IPS-11a (cell line): ENCODE results near the gene TGFBR3.

Experiments
- H3K4me3 ChIP-seq: one replicate; pipeline ENCODE4 v1.5.1; 2013; ENCODE audit warnings: low read depth, low read length, control low read depth

TGFBR3 gene

DNA sequence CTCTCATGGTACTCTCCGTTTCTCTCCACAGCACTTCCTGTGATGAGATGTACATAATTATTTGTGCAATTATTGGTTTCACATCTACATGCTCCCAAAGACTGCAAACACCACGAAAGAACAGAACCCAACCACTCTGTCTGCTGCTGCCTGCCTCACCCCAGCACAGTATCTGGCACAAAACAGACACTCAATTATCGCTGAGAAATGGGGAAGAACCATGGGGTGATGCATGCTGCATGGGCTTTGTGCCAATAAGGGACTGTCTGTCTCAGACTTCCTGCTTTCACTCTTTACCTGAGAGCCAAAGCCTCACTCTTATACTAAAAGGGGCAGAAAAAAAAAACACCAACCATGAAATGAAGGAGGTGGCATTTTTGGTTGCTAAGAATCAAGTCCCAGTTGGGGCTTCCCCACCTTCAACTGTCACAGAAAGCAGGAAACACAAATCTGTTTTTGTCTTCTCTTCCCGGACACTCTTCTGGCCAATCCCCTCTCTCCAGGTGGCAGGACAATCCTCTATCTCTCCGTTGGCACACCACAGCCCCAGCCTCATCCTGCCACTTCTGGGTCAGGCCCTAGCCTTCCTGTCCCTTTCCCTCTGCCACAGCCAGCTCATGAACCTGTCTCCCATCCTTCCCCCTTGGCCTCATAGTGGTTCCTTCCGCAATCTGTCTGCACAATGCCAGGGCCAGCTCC, 82.0 kb downstream of the TGFBR3 start:
- no peak overlapping the region for H3K4me3 ChIP-seq

DNA sequence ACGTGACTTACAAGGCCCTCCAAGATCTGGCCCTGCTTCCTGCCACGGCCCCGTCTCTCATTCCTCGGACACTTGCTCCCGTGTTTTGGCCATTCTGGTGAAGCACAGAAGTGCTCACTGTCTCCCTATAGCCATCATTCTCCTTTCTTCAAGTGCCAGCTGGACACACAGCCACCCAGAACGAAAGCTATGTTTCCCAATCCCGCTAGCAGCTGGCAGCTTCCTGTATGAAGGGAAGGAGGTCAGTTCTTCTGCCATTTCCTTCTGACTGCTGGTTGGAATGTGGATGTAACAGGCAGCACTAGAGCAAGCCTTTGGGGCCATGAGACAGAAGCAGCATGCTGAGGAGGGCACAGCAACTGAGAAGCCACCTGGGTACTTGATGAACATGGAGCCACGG, 82.8 kb downstream of the TGFBR3 start:
- H3K4me3 ChIP-seq, result no peak overlapping the region

- H3K4me3 ChIP-seq, result no peak overlapping the region
These were observed 84.3 kb downstream of the TGFBR3 start for GRCh38 chr1:91801496-91802115.

GRCh38 chr1:91799863-91800262, 86.1 kb downstream of the TGFBR3 start:
- no peak overlapping the region for H3K4me3 ChIP-seq

DNA sequence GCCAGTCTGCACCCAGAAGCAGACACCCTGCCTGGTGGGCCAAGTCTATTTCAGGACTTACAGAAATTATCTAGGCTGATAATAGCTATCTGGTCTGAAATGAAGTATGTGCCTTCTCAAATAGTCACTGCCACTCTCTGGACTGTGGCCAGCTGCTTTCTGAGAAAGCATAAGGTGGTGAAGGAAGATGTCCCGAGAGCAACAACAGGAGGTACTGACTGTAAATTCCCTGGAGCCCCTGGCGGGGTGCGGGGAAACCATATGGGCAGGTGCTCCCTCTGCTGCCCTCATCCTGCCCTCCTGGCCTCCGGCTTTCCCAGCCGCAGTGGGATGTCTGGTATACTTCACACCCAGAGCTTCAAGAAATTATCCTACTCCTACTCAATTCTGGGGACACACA, 86.8 kb downstream of the TGFBR3 start:
- H3K4me3 ChIP-seq, result no peak overlapping the region

GRCh38 chr1:91798740-91799139, 87.2 kb downstream of the TGFBR3 start:
- no peak overlapping the region for H3K4me3 ChIP-seq

DNA sequence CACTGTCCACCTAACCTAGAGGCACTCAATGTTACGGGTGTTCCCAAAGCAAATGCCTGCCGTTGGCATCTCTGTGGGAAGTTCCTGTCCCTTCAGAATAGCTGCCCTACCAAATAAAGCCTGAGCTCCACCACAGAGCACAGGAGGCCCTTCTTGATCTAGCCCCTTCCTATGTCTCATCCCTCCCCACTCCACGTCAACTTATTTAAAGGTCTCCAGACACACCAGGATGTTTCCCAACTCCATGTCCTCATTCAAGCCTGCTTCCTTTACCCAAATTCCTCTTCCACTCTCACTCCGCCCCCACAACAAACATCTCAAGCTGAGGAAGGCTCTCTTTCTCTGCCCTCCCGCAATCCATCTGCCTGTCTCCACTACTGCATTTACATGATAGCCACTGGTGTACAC, 87.7 kb downstream of the TGFBR3 start:
- H3K4me3 ChIP-seq, result no peak overlapping the region

- no peak overlapping the region for H3K4me3 ChIP-seq
These were observed 88.8 kb downstream of the TGFBR3 start for GRCh38 chr1:91797164-91797563.

DNA sequence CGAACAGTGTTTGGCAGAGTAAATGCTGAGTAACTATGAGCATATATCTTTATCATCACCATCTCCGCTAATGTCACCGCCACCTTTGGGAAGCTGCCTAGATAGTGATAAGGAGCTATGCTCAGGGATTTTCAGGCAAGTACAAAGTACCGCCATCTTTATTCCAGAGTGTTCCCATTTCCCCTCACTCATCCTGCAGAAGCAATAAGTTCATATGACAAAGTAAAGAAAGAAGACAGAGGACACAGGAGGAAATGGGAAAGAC, 89.6 kb downstream of the TGFBR3 start:
- no peak overlapping the region for H3K4me3 ChIP-seq

DNA sequence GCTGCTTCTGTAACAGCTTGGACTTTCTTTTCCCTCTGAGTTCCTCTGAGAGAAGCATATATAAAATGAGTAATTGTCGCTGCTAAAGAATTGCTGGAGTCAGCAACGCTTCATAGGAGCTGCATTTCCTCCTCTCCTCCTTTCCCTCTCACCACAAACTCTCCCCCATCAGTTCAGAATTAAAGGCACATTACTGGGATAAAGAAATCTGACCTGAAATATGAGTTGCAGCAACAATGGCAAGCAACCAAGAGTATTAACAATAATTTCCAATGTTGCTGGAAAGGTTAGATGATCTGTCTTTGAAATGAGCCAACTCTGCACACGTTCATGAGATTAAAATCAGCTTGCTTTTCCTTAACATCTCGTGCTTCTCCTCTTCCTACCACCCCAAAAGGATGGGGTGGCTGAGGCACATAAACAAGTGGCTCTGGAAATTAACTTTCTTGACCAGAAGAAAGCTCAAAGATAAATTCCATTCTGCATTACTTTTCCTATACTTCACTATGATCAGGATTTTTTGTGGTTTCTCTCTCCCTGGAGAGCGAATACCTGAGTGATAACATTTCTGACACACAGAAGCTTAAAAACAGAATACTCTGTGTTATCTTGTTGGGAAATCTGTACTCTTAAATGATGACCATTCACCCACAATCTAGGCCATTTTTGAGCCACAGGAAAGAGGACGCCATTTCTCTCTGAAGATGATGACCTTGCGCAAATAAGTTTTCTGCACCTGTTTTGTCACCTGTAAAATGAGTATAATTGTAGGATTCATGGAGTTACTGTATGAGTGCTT, 90.2 kb downstream of the TGFBR3 start:
- no peak overlapping the region for H3K4me3 ChIP-seq

GRCh38 chr1:91793877-91794276, 92.1 kb downstream of the TGFBR3 start:
- H3K4me3 ChIP-seq, result no peak overlapping the region

DNA sequence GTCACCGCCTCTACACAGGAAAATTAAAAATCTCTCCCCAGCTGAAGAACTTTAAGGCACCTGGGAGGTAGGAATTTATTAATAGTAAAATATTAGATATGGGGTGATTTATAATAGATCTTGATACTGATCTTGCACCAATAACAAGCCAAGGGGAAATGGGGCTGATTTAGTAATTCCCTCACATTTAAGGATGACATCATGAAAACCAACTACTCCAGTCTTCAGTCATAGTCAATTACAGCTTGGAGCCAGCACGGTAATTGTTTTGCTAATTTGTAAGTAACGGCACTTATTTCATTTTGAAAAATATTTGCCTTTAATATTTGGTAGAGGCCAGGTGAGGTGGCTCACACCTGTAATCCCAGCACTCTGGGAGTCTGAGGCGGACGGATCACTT, 92.8 kb downstream of the TGFBR3 start:
- H3K4me3 ChIP-seq, result no peak overlapping the region

DNA sequence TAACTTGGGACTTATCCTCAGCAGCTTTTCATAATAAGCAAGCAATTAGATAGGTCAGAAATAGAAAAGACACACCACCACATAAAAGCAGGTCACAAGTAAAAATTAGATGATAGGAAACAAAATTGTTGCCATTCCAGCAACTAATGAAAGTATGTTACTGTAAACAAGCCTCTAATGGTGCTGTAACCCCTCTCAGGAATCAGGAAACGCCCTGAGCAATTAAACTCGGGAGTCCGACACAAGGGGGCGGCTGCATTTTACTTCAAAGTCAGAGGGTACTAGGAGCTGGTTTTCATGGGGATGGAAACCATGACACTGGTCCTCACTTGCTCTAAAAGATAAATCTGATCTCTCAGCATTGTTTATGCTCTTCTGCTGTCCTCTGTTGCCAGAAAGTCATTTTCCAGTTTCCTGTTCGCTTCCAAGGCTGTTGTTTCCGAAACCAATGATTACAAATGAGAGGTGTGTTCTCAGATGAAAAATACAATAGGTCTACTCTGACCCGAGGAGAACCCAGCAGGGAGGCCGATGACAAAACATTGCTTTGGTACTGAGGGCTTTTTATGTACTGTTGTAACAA, 93.4 kb downstream of the TGFBR3 start:
- no peak overlapping the region for H3K4me3 ChIP-seq

DNA sequence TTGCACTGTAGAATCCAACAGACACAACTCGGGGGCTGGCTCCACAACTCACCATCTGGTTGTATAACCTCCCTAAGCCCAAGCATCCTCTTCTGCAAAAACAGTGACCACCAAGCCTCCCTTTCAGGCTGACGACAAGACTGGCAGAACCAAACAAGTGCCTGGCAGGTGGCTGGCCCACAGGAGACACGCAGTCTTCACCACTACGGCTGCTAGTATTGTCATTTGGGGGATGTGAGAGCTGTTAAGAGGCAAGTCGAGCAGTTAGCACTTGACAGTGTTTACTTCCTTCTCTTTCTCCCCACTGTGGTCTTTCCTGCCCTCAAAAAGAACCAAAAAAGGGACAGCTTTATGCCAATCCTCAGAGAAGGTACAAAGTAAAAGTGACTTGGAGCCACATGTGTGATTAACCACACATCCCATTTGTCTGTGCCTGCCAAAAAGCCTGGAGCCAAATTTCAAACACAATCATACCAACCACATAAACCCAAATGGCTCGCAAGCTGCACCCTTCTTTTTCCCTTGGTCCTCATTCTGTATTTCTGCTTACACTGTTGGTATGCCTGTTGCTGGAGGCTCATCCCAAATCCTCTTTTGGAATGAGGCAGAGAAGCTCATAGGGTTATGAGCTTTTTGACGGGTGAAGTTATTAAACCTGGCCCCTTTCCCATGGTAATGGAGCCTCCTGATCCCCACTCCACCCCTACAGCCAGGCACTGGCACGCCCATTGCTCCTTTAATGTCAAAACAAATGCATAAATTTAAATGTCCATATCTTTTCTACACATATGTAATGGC, 94.1 kb downstream of the TGFBR3 start:
- no peak overlapping the region for H3K4me3 ChIP-seq

GRCh38 chr1:91791103-91791502, 94.8 kb downstream of the TGFBR3 start:
- H3K4me3 ChIP-seq, result no peak overlapping the region

DNA sequence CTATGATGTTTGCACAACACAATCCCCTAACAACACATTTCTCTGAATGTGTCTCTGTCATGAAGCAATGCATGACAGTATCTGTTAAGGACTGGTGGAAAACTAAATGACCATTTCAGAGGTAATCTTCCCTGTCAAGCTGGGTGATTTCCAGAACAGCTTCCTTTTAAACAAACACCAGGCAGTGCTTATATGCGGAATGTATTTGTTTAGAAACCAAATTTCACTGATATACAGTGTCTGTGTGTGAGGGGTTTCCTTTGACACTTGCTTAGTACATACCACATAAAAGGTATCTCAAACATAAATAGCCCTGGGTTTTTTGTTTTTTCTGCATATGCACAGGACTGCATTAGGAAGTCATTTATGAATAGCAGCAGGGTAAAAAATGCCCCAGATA, 95.6 kb downstream of the TGFBR3 start:
- no peak overlapping the region for H3K4me3 ChIP-seq

GRCh38 chr1:91789273-91789997, 96.5 kb downstream of the TGFBR3 start:
- no peak overlapping the region for H3K4me3 ChIP-seq

DNA sequence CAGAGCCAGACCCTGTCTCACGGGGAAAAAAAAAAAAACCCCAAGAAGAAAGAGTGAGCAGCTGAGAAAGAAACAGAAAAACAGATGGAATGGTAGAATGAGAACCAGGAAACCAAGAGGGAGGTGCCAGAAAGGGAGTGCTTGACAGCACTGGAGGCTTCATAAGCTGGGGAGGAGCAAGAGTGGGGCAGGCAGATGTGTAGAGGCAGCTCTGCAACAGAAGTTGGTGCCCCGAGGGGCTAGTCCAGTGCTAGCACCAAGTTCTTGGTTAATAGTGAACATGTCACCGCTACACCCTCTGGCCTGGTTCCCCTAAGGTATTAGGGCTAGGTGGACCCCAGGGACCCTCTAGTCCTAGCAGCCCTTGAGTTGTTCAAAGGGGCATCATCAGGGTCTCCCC, 98.0 kb downstream of the TGFBR3 start:
- no peak overlapping the region for H3K4me3 ChIP-seq

- H3K4me3 ChIP-seq, result no peak overlapping the region
These were observed 101.3 kb downstream of the TGFBR3 start for GRCh38 chr1:91784616-91785015.

GRCh38 chr1:91784191-91784590, 101.8 kb downstream of the TGFBR3 start:
- H3K4me3 ChIP-seq, result no peak overlapping the region
